ENCODE measurements around the gene COPS4.

DNA sequence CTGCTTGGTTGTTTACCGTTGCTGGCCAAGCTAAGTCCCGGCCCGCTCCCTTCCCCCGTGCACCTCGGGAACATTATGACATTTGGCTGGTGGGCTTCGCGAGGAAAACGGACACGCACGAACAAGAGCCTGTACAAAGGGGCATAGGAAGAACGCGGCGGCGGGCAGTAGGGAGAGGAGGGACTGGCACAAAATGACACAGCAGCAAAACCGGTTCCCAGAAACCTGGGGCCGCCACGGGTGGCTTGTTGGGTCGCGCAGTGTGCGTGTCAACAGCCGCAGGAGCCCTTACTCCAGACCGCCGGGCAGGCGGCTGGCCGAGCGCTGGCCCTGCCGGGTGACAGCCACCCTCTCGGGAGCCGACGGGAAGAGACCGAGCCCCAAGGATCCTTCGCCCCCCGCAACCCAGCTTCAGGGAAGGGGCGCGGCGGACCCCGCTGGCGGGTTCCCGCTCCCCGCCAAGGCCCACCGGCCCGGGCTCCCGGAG lies 22.7 kb upstream of the COPS4 start:
- TF ChIP-seq RAD21 (IDR thresholded peaks at IDR 0.05; ENCODE audit: low read depth) (no peak), POLR2A (IDR thresholded peaks at IDR 0.05; ENCODE audit: borderline replicate concordance, extremely low read depth, insufficient read depth, insufficient read length) (no peak), POLR2AphosphoS5 (IDR thresholded peaks at IDR 0.05; ENCODE audit: low read depth, low read length) (no peak), SRF (IDR thresholded peaks at IDR 0.05; ENCODE audit: low read depth) (no peak), SIN3A (IDR thresholded peaks at IDR 0.05; ENCODE audit: low read depth) (no peak), EZH2phosphoT487 (IDR thresholded peaks at IDR 0.05; ENCODE audit: borderline replicate concordance) (no peak), JUND (IDR thresholded peaks at IDR 0.05) (no peak), EZH2 (IDR thresholded peaks at IDR 0.05) (no peak)
- TF ChIP-seq, protein P1, sequence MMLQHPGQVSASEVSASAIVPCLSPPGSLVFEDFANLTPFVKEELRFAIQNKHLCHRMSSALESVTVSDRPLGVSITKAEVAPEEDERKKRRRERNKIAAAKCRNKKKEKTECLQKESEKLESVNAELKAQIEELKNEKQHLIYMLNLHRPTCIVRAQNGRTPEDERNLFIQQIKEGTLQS (IDR thresholded peaks at IDR 0.05), result no peak
- TF ChIP-seq, protein P2, sequence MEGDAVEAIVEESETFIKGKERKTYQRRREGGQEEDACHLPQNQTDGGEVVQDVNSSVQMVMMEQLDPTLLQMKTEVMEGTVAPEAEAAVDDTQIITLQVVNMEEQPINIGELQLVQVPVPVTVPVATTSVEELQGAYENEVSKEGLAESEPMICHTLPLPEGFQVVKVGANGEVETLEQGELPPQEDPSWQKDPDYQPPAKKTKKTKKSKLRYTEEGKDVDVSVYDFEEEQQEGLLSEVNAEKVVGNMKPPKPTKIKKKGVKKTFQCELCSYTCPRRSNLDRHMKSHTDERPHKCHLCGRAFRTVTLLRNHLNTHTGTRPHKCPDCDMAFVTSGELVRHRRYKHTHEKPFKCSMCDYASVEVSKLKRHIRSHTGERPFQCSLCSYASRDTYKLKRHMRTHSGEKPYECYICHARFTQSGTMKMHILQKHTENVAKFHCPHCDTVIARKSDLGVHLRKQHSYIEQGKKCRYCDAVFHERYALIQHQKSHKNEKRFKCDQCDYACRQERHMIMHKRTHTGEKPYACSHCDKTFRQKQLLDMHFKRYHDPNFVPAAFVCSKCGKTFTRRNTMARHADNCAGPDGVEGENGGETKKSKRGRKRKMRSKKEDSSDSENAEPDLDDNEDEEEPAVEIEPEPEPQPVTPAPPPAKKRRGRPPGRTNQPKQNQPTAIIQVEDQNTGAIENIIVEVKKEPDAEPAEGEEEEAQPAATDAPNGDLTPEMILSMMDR (IDR thresholded peaks at IDR 0.05 in 2 of 3, conservative IDR thresholded peaks at IDR 0.05 in 1 of 3; ENCODE audit: borderline replicate concordance in 1 of 3, insufficient read depth in 1 of 3, low read depth in 2 of 3, low read length in 2 of 3), result no peak
- TF ChIP-seq, protein P3, sequence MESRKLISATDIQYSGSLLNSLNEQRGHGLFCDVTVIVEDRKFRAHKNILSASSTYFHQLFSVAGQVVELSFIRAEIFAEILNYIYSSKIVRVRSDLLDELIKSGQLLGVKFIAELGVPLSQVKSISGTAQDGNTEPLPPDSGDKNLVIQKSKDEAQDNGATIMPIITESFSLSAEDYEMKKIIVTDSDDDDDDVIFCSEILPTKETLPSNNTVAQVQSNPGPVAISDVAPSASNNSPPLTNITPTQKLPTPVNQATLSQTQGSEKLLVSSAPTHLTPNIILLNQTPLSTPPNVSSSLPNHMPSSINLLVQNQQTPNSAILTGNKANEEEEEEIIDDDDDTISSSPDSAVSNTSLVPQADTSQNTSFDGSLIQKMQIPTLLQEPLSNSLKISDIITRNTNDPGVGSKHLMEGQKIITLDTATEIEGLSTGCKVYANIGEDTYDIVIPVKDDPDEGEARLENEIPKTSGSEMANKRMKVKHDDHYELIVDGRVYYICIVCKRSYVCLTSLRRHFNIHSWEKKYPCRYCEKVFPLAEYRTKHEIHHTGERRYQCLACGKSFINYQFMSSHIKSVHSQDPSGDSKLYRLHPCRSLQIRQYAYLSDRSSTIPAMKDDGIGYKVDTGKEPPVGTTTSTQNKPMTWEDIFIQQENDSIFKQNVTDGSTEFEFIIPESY (IDR thresholded peaks at IDR 0.05; ENCODE audit: extremely low read depth, insufficient replicate concordance, low read length), result no peak
- TF ChIP-seq, protein P4, sequence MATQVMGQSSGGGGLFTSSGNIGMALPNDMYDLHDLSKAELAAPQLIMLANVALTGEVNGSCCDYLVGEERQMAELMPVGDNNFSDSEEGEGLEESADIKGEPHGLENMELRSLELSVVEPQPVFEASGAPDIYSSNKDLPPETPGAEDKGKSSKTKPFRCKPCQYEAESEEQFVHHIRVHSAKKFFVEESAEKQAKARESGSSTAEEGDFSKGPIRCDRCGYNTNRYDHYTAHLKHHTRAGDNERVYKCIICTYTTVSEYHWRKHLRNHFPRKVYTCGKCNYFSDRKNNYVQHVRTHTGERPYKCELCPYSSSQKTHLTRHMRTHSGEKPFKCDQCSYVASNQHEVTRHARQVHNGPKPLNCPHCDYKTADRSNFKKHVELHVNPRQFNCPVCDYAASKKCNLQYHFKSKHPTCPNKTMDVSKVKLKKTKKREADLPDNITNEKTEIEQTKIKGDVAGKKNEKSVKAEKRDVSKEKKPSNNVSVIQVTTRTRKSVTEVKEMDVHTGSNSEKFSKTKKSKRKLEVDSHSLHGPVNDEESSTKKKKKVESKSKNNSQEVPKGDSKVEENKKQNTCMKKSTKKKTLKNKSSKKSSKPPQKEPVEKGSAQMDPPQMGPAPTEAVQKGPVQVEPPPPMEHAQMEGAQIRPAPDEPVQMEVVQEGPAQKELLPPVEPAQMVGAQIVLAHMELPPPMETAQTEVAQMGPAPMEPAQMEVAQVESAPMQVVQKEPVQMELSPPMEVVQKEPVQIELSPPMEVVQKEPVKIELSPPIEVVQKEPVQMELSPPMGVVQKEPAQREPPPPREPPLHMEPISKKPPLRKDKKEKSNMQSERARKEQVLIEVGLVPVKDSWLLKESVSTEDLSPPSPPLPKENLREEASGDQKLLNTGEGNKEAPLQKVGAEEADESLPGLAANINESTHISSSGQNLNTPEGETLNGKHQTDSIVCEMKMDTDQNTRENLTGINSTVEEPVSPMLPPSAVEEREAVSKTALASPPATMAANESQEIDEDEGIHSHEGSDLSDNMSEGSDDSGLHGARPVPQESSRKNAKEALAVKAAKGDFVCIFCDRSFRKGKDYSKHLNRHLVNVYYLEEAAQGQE (IDR thresholded peaks at IDR 0.05; ENCODE audit: low read depth), result no peak
